HG02943 (cell line): ENCODE measurements around the gene KIAA0513.

Experiments
- ATAC-seq: cut with Tn5 transposase; IDR thresholded peaks from one replicate; pipeline ENCODE4 v1.9.1; 2021; ENCODE audit warnings: mild to moderate bottlenecking, low read depth, moderate library complexity; ENCODE audit not compliant: unreplicated experiment

The KIAA0513 gene

DNA sequence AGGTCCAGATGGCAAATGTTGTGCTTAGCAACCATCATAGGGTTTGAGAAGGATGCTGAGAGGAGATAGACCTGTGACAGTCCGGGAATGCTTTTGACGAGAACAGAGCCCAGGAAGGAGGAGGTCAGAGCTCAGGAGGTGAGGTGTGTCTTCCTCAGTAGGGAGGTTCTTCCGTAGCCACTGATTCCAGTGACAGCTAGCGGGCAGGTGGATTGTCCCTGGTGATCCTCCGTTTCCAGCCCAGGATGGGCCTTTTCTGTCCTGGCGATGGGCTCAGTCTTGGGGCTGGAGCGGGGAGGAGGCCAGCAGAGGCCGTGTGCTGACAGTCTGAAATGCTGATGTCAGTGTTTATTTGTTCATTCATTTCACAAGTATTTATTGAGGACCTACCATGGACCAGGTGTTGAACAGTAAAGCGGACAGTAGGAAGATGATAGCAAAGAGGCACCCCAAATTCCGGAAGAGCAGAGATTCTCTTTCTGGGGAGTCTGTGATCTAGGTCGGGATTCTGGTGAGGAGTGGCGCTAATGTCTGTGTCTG is 38.8 kb downstream of the KIAA0513 start:
- ATAC-seq: no peak

- no peak for ATAC-seq
Observed at GRCh38 chr16:85067024-85067423, 39.4 kb downstream of the KIAA0513 start.

DNA sequence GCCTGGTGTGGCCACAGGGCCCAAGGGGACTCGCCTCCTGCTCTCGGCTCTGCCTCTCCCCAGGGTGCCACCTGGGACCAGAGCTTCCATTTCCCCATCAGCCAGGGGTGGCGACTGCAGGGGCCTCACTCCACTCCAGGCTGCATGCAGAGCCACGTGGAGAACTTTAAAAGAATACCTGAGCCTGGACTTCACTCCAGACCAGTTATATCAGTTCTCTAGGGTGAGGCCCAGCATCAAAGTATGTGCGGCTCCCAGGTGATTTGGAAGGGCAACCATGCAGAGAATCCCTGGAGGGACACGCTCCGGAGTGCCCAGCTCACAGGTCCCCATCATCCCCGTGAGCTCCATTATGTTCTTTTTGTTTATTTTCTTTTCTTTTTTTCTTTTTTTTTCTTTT is 39.8 kb downstream of the KIAA0513 start:
- no peak for ATAC-seq

GRCh38 chr16:85068746-85069145 is 41.2 kb downstream of the KIAA0513 start:
- ATAC-seq: no peak

- ATAC-seq: no peak
Observed at GRCh38 chr16:85069171-85069570, 41.6 kb downstream of the KIAA0513 start.

- no peak for ATAC-seq
Observed at GRCh38 chr16:85072076-85072860, 44.7 kb downstream of the KIAA0513 start.

DNA sequence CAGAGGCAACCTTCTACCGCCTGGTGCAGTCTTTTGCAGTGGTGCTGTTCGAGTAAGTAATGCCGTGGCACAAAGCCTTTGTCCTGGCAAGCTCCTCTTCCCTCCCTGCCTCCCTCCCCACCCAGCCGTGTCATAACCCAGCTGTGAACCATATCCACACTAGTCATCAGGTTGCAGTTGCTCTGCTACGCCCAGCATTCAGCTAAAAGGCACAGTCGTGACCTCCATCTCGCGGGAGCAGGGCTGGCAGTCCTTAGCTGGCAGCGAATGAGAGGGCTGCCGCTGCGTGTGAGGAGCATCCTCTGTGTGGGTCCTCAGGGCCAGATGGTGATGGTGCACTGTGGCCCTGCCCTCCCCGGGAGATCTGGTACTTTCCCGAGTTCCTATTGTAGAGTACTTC is 45.4 kb downstream of the KIAA0513 start:
- no peak for ATAC-seq

DNA sequence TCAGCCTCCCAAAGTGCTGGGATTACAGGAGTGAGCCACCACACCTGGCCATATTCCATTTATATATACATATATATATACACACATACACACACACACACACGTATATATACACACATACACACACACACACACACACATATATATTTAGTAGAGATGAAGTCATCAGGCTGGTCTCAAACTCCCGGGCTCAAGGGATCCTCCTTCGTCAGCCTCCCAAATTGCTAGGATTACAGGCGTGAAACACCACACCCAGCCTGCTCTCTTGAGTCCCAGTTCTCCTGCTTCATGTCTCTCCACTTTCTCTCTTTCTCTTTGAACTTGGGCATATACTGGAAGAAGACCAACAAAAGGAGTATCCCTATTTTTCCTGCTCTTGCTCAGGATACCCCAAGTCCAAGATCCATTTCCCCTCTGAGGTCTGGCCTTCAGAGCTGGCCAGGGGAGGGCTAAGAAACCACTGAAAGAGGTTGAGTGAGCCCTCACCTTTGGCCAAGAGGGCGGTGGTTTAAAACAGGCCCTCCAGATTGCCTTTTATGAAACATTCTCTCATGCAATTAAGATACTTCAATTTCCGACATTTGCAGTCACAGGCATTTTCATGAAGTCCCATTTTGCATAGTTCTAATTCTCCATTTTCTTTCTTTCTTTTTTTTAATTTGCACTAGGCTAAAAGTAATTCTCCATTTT is 46.8 kb downstream of the KIAA0513 start:
- ATAC-seq: no peak

DNA sequence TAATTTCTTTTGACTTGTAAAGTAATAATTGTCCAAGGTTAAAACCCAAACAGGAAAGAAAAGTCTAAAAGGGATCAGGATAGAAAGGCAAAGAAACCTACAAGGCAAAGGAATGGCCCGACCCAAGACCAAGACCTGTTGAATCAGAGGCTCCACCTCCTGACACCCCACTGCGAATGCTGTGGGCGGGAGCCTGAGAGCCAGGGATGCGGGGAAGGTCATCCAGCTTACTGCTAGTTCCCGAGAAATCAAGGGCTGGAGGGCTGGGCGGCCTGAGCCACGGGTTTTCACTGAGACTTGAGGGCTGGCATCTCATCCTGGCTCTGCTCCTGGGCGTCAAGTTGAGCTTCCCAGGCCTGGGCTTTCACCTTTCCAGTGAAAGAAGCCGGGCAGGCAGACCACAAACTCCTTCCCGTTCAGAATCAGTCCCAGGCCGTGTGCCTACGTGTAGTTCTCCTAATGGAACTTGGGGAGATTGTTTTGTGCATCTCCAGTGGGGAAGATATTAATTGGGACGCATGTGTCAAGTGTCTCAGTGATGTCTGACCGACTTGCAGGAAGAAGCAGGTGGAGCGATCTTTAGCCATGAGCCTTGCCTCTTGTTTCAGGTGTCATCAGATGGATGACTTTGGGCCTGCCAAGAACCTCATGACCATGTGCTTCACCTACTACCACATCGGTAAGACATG is 47.8 kb downstream of the KIAA0513 start:
- no peak for ATAC-seq

GRCh38 chr16:85077039-85077438 is 49.4 kb downstream of the KIAA0513 start:
- no peak for ATAC-seq

DNA sequence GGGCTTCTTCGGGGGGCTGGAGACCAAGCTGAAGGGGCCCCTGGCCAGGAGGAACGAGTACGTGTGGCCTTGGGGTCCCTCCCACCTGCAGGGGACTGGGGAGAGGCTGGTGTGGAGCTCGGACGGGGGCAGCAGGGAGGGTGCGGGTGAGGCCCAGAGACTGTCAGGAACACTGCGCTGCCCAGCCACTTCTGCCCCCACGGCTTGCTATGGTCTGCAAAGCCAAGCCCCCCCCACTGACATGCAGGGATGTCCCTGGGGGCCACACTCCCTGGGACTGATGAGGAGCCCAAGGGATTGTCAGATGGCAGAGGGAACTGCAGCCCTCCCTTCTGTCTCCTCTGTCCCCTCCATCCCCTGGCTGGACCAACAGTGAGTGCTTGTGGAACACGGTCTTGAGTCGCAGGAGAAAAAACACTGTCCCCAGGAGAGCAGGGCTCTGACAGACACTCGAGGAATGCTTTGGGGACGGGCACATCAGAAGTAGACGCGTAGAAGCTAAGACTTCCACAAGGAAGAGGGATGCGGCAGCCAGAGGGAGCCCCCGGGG is 50.1 kb downstream of the KIAA0513 start:
- no peak for ATAC-seq

DNA sequence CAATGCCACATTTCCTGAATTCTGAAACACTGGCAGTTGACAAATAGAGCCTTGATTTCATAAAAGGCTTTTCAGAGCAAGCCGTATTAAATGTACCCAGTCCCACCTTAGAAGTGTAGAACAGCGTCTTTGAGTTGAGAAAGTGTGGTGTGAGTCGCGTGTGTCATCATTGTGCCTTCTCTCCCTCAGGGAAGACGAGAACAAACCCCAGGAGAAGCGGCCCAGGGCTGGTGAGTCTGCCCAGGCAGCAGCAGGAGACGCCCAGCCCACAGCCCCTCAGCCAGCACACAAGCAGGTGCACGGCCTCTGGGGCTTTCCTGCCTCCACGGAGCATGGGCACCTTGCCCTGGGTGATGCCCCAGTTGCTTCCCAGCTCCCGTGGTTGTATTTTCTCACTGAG is 50.6 kb downstream of the KIAA0513 start:
- no peak for ATAC-seq

DNA sequence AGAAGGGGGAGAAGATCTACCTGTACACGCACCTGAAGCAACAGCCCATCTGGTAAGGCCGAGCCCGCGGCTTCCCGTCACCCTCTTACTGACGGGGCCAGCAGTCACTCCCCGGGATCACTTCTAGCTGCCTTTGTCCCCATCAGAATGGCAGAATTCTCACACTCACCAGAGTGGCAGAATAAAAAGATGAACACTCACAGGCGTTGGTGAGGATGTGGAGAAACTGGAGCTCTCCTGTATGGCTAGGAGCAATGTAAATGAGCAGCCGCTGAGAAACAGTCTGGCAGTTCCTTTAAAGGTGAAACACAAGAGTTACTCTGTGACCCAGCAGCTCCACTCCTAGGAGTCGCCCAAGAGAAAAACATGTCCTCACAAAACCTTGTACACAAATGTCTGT is 51.4 kb downstream of the KIAA0513 start:
- no peak for ATAC-seq

DNA sequence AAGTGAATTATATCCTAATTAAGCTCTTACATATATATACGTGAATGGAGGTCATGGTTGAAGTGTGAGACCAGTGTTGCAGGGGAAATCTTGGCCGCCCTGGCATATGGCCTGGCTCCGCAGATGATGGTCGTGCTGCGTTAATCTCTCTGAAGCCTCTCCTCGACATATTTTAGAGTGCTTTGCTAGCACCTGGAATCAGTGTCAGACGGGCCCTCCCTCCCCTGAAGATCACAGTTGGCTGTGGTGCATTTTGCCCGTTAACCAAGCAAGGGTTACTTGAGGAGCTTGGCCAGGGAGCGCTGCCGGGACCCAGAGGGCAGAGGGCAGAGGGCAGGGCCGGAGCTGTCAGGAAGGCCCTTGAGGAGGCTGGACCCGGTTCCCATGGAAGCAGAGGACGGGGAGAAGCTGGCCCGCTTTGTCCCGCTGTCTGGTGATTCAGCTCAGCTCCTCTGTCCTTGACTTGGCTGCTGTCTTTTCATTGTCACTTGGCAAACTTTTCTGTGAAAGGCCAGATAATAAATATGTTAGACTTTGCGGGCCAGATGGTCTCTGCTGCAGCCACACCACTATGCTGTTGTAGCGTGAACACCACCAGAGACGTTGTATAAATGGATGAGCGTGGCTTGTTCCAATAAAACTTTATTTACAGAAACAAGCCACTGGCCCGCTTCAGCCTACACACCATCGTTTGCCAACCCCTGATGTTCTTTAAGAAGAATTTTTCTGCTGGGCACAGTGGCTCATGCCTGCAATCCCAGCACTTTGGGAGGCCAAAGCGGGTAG is 52.4 kb downstream of the KIAA0513 start:
- ATAC-seq: no peak

GRCh38 chr16:85081038-85081437 is 53.4 kb downstream of the KIAA0513 start:
- no peak for ATAC-seq

DNA sequence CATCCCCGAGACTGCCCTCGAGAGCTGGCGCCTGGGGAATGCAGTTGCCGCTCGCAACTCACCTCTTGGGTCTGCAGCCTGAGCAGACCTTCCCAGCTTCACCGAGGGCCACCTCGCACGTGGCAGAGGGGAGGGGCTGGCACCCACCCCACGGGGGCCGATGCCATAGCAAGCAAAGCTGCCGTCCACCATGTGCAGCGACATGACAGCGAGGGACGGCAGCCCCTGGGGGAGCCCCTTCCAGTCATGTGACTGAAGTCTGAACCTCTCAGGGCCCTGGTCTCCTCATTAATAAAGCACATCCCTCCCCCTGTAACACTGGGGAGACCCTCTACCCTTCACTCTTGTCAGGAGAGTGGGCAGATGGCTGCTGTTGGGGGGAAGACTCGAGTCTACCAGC is 54.2 kb downstream of the KIAA0513 start:
- ATAC-seq: no peak

DNA sequence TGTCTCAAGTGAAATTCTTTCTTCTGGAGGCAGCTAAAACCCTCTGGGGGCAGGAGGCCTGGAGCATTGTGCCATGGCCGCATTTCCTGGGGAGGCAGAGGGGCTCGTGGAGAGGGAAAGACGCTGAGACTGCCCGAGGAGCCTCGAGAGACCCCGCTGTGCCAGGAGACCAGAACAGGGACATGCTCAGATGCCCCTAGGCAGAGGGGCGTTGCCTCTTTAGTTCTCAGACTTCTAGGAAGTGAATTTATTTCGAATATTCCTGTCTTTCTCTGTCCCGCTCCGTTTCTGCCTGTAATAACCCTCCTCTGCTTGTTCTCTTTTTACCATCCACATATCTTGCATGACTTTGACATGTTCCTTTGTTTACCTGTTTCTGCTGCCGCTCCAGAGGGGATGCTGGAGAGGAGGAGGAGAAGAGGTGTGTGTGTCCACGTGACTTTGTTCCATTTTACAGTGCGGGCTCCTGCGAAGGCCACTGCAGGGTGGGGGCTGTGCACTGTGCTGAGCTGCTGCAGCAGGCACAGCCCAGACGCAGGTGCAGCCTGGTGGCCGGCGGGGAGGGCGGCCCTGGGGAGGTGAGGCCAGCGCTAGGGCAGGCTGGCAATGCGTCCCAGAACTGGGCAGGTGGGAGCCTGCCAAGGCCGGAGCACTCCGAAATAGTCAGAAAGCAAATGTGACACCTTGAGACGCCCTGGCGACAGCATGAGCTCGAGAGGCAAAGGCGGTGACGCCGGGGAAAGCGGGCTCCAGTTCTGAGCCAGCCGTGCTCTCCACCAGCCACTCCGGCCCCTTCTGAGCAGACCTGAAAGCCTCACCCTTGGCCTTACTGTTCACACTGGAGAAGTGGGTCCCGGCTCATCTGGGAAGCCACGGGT is 54.8 kb downstream of the KIAA0513 start:
- no peak for ATAC-seq

DNA sequence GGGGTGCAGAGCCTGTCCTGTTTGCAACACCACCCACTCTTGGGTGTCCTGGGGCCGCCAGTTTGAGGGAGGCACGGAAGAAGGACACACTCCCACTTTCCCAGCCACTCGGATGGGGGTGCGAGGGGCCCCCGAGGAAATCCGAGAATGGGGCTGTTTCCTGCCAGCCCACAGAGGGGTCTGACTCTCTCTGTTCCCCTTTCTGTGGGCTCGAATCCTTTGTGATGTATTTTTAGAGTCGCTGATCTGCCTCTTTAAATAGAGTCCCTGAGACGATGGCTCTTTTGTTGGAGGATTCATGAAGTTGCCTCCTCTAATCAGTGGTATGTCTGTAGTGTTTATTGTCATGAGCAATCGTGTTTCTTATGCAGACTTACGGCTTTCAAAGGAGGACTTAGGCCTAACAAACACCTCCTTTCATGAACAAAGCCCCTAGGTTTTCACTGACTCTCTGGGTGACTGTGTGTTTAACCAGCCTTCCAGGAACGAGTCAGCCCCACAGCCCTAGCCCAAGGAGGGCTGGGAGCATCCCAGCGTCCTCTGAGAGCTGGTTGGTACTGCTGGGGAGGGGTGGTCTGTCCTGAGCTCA is 55.5 kb downstream of the KIAA0513 start:
- ATAC-seq: no peak
